Gastroesophageal sphincter (tissue), 3 donors: Measurements from ENCODE around the gene CCL5.

Source experiments
- EP300 ChIP-seq: sonication (generic); formaldehyde crosslinking; IDR thresholded peaks from one replicate; pipeline ENCODE4 v1.6.1; 2017; ENCODE audit warnings: antibody characterized with exemption, mild to moderate bottlenecking
- TF ChIP-seq, protein P1 (sequence below), 4 experiments: fragments of 200-600 bp in 2 of 4; fragments of 450-650 bp in 2 of 4; sonication (generic) in 1 of 4; IDR thresholded peaks; one replicate each; pipeline ENCODE4 v1.5.1; 2017 to 2019; ENCODE audit warnings: antibody characterized with exemption in 4 of 4, mild to moderate bottlenecking in 2 of 4, moderate library complexity in 2 of 4

GRCh38 chr17:35867574-35867973 is 12.6 kb downstream of the CCL5 start:
- TF ChIP-seq, protein P1, sequence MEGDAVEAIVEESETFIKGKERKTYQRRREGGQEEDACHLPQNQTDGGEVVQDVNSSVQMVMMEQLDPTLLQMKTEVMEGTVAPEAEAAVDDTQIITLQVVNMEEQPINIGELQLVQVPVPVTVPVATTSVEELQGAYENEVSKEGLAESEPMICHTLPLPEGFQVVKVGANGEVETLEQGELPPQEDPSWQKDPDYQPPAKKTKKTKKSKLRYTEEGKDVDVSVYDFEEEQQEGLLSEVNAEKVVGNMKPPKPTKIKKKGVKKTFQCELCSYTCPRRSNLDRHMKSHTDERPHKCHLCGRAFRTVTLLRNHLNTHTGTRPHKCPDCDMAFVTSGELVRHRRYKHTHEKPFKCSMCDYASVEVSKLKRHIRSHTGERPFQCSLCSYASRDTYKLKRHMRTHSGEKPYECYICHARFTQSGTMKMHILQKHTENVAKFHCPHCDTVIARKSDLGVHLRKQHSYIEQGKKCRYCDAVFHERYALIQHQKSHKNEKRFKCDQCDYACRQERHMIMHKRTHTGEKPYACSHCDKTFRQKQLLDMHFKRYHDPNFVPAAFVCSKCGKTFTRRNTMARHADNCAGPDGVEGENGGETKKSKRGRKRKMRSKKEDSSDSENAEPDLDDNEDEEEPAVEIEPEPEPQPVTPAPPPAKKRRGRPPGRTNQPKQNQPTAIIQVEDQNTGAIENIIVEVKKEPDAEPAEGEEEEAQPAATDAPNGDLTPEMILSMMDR (IDR thresholded peaks at IDR 0.05) = no peak
- TF ChIP-seq EP300 = no peak
